ENCODE results near the gene C19orf12. TPM values are rescaled to one million over a fixed set of nuclear protein-coding genes. Genes with fewer than 3 reads are reported as not detected.

The C19orf12 gene
- 36.9 to 52.0 TPM (median 49.1 TPM) in 5 replicates for total RNA-seq (2022; extraction: Qiagen RNA extraction; ENCODE audit: low read depth)

GRCh38 chr19:29714953-29715700, at the start of gene C19orf12:
Gene C19orf12, minus strand, starts transcription at chr19:29715261. Its CDS starts 6,848 bp downstream, at chr19:29708413.

DNA sequence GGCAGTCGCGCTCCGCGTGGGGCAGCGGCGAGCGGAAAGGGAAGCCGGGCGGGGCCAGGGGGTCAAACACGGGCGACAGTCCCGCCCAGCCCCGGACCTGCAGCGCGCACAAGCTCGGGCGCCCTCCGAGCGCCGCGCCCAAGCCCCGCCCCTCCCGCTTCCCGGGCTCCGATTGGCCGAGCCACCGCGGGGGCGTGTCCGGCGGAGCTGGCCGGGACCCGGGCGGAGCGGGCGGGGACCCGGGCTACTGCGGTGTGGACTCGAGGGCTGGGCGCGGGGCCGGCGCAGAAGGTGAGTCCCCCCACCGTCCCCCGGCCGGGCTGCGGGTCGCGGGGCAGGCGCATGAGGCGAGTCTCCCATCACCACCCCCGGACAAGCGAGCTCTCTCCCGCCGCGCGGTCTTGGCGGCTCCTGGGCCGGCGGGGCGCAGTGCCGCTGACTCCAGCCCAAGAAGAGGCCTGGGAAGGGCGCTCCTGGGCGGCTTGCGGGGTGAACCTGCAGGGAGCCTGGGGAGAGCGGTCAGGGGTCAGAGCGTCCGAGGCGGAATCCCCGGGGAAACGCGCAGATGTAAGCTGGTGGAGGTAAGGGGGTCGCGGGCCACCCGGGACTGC, 49.7 kb downstream of the C19orf12 start, which contains the start of gene PLEKHF1:
Gene PLEKHF1 (plus strand): TSS at position 247 of the 611 bp plus-strand sequence. CDS start 8,379 bp downstream, outside the sequence.

Other genes with a start within 250 kb of the C19orf12 start
- not detected in 5 replicates for gene VSTM2B, start 189.3 kb downstream of the C19orf12 start, total RNA-seq (2022; extraction: Qiagen RNA extraction; ENCODE audit: low read depth)
- 196 to 202 TPM (median 197 TPM) in 5 replicates for gene POP4, start 109.0 kb downstream of the C19orf12 start, total RNA-seq (2022; extraction: Qiagen RNA extraction; ENCODE audit: low read depth)
- gene PLEKHF1, start 49.8 kb downstream of the C19orf12 start, total RNA-seq (2022; extraction: Qiagen RNA extraction; ENCODE audit: low read depth) = 9.0 to 10.6 TPM (median 9.4 TPM) in 5 replicates
- 25.8 to 32.8 TPM (median 27.8 TPM) in 5 replicates for gene CCNE1, start 96.7 kb upstream of the C19orf12 start, total RNA-seq (2022; extraction: Qiagen RNA extraction; ENCODE audit: low read depth)
- gene URI1, start 227.0 kb upstream of the C19orf12 start, total RNA-seq (2022; extraction: Qiagen RNA extraction; ENCODE audit: low read depth) = 91.3 to 105 TPM (median 95.5 TPM) in 5 replicates